ENCODE measurements around the gene PNMA8A.
A peak's percentile ranks its signal among the peaks of the same experiment; 100 is the strongest.

PNMA8A gene

DNA sequence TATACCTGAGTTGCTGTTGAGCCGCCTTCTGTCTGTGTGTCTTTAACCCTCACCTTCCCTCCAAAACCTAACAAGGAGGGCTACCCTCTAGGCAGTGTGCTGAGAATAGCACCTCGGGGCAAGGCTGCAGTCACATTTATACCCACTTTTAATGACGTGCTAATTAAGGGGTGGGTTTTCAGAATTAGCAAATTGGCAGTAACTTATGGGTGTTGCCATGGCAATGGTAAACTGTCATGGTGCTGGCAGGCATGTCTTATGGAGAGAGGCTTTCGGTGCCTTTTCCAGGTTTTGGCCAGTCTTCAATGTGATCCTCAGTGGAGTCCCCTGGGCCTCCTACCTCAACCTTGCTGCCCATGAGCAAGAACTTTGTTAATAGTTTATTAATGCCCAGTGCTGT, 1.2 kb upstream of the PNMA8A start:
- Histone ChIP-seq H3K27ac (peak overlapping the region; percentile 87 to 91), H3K4me3 (no peak overlapping the region), H3K36me3 (no peaks in the 10 kb centered on the region), H3K9me3 (no peaks in the 10 kb centered on the region), H3K27me3 (no peaks in the 10 kb centered on the region), H3K4me1 (peaks cover 0 to 72% (median 39%) of the 10 kb centered on the region in 4 donors)
- TF ChIP-seq, protein P1, sequence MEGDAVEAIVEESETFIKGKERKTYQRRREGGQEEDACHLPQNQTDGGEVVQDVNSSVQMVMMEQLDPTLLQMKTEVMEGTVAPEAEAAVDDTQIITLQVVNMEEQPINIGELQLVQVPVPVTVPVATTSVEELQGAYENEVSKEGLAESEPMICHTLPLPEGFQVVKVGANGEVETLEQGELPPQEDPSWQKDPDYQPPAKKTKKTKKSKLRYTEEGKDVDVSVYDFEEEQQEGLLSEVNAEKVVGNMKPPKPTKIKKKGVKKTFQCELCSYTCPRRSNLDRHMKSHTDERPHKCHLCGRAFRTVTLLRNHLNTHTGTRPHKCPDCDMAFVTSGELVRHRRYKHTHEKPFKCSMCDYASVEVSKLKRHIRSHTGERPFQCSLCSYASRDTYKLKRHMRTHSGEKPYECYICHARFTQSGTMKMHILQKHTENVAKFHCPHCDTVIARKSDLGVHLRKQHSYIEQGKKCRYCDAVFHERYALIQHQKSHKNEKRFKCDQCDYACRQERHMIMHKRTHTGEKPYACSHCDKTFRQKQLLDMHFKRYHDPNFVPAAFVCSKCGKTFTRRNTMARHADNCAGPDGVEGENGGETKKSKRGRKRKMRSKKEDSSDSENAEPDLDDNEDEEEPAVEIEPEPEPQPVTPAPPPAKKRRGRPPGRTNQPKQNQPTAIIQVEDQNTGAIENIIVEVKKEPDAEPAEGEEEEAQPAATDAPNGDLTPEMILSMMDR (IDR thresholded peaks at IDR 0.05) = no peak
- intact Hi-C loops (cut with DNase I; ENCODE audit: low total_unique reads) = no loop called here
- DNase-seq = peak in 1 of 2 donors; percentile 47

DNA sequence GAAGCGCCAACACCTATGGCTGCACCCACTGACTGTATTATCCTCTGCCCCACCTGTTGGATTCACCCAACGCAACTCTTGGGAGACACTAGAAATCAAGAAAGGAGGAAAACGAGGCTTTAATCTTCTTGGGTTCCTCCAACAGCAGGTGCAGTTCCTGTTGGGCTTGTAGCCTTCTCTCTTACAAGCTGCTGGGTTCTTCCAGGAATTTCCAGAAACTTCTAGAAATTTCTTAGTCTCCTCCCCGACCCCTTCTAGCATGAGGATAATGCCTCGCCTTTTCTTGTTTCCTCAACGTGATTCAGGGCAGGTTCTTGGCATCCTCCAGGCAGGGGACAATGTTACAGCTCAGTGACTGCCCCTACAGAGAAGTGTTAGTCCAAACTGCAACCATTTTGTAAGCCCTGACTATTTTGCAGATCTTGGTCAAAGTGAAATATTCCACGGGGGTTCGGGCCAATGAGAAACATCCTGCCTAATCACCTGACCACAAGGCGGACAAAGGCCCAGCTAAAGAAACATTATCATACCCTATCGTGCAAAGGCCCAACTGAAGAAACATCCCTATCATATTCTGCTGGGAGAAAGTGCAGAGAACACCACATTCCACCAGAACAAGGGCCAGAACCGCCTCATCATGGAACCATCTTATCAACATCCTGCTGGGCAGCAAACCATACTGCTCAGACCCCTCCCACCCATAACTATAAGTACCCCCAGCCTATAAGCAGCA, 614 bp upstream of the PNMA8A start:
- no peaks in the 10 kb centered on the region for H3K9me3 ChIP-seq
- peaks cover 0 to 77% (median 39%) of the 10 kb centered on the region in 4 donors for H3K4me1 ChIP-seq
- peak overlapping the region; percentile 44 to 55 for H3K4me3 ChIP-seq
- peak in 1 of 2 donors; percentile 37 for DNase-seq
- H3K27ac ChIP-seq = peak overlapping the region; percentile 87 to 91
- H3K36me3 ChIP-seq = no peaks in the 10 kb centered on the region
- H3K27me3 ChIP-seq = no peaks in the 10 kb centered on the region
- TF ChIP-seq, protein P1 (IDR thresholded peaks at IDR 0.05) = no peak
- intact Hi-C loops (cut with DNase I; ENCODE audit: low total_unique reads) = no loop called here

DNA sequence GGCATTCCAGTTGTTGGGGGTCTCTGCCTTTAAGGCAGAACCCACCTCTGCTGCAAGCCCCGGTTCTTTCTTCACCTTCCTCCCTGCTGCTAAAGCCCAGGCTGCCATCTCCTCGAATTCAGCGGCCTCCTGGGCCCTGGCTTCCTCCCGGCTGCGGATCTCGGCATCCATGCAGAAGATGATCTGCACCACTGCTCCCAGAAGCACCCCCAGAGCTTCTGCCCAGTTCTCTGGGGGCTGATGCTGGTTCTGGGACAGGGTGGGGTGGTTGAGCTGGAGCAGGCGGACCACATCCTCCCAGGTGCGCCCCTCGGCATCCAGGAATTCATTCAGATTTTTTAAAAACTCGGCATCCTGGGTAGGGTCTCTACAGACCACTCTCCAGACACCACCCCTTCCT, 987 bp downstream of the PNMA8A start:
- Histone ChIP-seq H3K4me3 (no peak overlapping the region), H3K27me3 (no peaks in the 10 kb centered on the region), H3K36me3 (no peaks in the 10 kb centered on the region), H3K27ac (peak overlapping the region; percentile 87 to 91), H3K4me1 (peaks cover 0 to 64% (median 33%) of the 10 kb centered on the region in 4 donors), H3K9me3 (no peaks in the 10 kb centered on the region)
- TF ChIP-seq, protein P1 (IDR thresholded peaks at IDR 0.05) = no peak
- intact Hi-C loops (cut with DNase I; ENCODE audit: low total_unique reads) = no loop called here
- DNase-seq = peak in 1 of 2 donors; percentile 63

DNA sequence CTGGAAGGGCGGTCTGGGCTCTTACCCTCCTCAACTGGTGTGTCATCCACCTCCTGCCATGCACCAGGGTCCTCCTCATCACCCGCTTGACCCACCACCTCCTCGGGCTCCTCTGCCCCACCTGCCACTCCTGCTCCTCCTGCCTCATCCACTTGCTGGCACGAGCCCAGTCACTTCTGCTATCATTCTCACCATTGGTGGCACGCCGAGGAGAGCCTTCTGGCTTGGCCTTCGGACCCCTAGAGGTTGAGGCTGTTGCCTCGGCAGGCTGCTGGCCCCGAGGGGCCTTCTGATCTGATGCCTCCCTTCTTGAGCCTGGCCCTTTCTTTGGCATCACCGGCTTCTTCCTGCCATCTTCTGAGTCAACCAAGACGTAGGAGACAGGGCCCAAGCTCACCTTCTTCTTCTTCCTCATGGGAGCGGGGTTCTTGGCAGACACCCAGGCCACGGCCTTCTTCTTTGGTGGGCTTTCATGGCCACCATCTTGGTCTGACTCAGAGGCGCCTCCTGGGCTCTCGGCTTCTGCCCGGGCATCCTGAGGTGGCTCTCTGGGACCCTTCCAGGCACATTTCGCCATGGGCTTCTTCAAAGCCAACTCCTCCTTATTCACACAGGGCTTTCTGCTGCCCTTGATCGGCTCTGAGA, 1.7 kb downstream of the PNMA8A start:
- intact Hi-C loops (cut with DNase I; ENCODE audit: low total_unique reads) = no loop called here
- DNase-seq = peak in 1 of 2 donors; percentile 64
- no peaks in the 10 kb centered on the region for H3K9me3 ChIP-seq
- H3K27me3 ChIP-seq = no peaks in the 10 kb centered on the region
- peak overlapping the region; percentile 87 to 91 for H3K27ac ChIP-seq
- peaks cover 0 to 58% (median 32%) of the 10 kb centered on the region in 4 donors for H3K4me1 ChIP-seq
- TF ChIP-seq, protein P1 (IDR thresholded peaks at IDR 0.05) = no peak
- no peaks in the 10 kb centered on the region for H3K36me3 ChIP-seq
- no peak overlapping the region for H3K4me3 ChIP-seq

DNA sequence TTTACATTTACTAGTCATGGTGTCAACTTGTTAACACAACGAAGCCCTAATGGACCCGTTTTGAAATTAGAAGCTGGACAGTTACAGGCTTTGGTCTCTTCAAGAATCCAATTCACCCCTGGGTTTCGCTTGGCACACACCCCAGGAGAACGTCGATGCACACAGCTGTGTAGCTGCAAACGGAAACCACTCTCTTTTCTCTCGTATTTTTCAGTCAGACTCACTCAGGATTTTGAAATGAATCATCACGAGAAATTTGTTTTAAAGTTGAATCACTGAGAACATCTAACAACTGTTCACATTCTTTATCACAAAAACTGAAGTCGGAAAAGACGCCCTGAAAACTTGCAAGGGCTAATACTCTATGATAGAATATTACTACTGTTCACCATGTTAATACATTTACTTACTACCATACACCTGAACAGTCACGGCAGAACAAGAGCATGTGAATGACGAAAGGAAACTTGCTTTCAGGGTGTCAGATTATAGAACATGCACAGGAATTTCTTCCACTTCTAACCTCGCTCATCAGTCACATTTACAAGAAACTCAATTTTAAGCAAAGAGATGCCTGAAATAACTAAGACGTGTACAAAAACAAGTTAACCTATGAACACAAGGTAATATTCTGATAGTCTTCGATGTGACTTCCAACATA, 4.7 kb downstream of the PNMA8A start:
- Histone ChIP-seq H3K4me1 (peaks cover 0 to 30% (median 14%) of the 10 kb centered on the region in 4 donors), H3K27ac (peak overlapping the region; percentile 19 to 67), H3K36me3 (no peaks in the 10 kb centered on the region), H3K27me3 (no peaks in the 10 kb centered on the region), H3K9me3 (no peaks in the 10 kb centered on the region), H3K4me3 (peak overlapping the region; percentile 3 to 7)
- DNase-seq = peak; percentile 49 to 69
- intact Hi-C loops (cut with DNase I; ENCODE audit: low total_unique reads) = no loop called here
- TF ChIP-seq, protein P1 (IDR thresholded peaks at IDR 0.05) = no peak

Measured in tibial artery (tissue), 4 donors.